ENCODE measurements around the gene FBXL16. TPM values are rescaled to one million over a fixed set of nuclear protein-coding genes. Genes with fewer than 3 reads are reported as not detected.
A peak's percentile ranks its signal among the peaks of the same experiment; 100 is the strongest.

Gene FBXL16
- total RNA-seq, 1 donor from 2014 or later: 0.17 TPM

GRCh38 chr16:657487-657886 lies 48.1 kb downstream of the FBXL16 start:
- no peak for TF ChIP-seq CTCF (IDR thresholded peaks at IDR 0.05; ENCODE audit: insufficient read depth, low read length, poor library complexity, severe bottlenecking)
- H3K27me3 ChIP-seq (ENCODE audit: control insufficient read depth, insufficient read depth, low read length): no peaks in the 10 kb centered on the region
- no peak overlapping the region for H3K4me3 ChIP-seq (ENCODE audit: low read depth, low read length)
- no peaks in the 10 kb centered on the region for H3K36me3 ChIP-seq (ENCODE audit: control insufficient read depth, insufficient read depth, low read length)
- DNase-seq (ENCODE audit: low read depth): no peak

- Histone ChIP-seq H3K36me3 (ENCODE audit: control insufficient read depth, insufficient read depth, low read length) (no peaks in the 10 kb centered on the region), H3K27me3 (ENCODE audit: control insufficient read depth, insufficient read depth, low read length) (no peaks in the 10 kb centered on the region), H3K4me3 (ENCODE audit: low read depth, low read length) (no peak overlapping the region)
- TF ChIP-seq CTCF (IDR thresholded peaks at IDR 0.05; ENCODE audit: insufficient read depth, low read length, poor library complexity, severe bottlenecking): no peak
- DNase-seq (ENCODE audit: low read depth): no peak
Observed at GRCh38 chr16:654034-654433, 51.6 kb downstream of the FBXL16 start.

- no peaks in the 10 kb centered on the region for H3K36me3 ChIP-seq (ENCODE audit: control insufficient read depth, insufficient read depth, low read length)
- TF ChIP-seq CTCF (IDR thresholded peaks at IDR 0.05; ENCODE audit: insufficient read depth, low read length, poor library complexity, severe bottlenecking): no peak
- H3K4me3 ChIP-seq (ENCODE audit: low read depth, low read length): no peak overlapping the region
- no peak for DNase-seq (ENCODE audit: low read depth)
- no peaks in the 10 kb centered on the region for H3K27me3 ChIP-seq (ENCODE audit: control insufficient read depth, insufficient read depth, low read length)
Observed at GRCh38 chr16:652454-653305, 52.9 kb downstream of the FBXL16 start.

GRCh38 chr16:651844-652243 lies 53.8 kb downstream of the FBXL16 start:
- Histone ChIP-seq H3K36me3 (ENCODE audit: control insufficient read depth, insufficient read depth, low read length) (no peaks in the 10 kb centered on the region), H3K4me3 (ENCODE audit: low read depth, low read length) (no peak overlapping the region), H3K27me3 (ENCODE audit: control insufficient read depth, insufficient read depth, low read length) (no peaks in the 10 kb centered on the region)
- DNase-seq (ENCODE audit: low read depth): no peak
- no peak for TF ChIP-seq CTCF (IDR thresholded peaks at IDR 0.05; ENCODE audit: insufficient read depth, low read length, poor library complexity, severe bottlenecking)

- no peaks in the 10 kb centered on the region for H3K27me3 ChIP-seq (ENCODE audit: control insufficient read depth, insufficient read depth, low read length)
- no peak for DNase-seq (ENCODE audit: low read depth)
- H3K4me3 ChIP-seq (ENCODE audit: low read depth, low read length): peak overlapping the region; percentile 53
- TF ChIP-seq CTCF (IDR thresholded peaks at IDR 0.05; ENCODE audit: insufficient read depth, low read length, poor library complexity, severe bottlenecking): no peak
- no peaks in the 10 kb centered on the region for H3K36me3 ChIP-seq (ENCODE audit: control insufficient read depth, insufficient read depth, low read length)
Observed at GRCh38 chr16:649631-650030, 56.0 kb downstream of the FBXL16 start.
